HL-60/S4 treated with phorbol 12-myristate 13-acetate at 8.2 ng/mL for 4 days and 3 days (cell line): ENCODE measurements around the gene PGM5.
"Not testable (repeated sequence)": the region's sequence is repeated elsewhere in the genome, so short reads cannot be mapped to it uniquely, and the experiment has no call there.

Experiments
- in situ Hi-C: fragments of 300-500 bp; cut with MboI; formaldehyde crosslinking; loops from 2 replicates; pipeline ENCODE4 v1.15.0; 2022; ENCODE audit warnings: low sequenced_read_pairs

The PGM5 gene

DNA sequence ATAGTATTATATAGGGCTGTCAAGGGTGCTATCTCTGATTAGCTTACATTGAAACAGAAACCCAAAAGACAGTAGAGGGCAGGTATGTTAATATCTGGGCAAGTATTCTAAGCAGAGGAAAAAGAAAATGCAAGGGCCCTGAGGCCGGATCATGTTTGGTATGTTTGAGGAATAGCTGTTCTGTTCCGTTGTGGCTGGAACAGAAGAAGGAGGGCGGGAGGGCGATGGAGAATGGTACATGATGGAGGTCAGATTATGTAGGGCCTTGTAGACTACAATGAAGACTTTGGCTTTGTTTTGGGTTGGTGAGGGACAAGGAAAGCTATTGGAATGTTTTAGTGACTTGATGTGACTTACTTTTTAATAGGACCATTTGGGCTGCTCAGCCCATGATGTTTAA lies 19.4 kb downstream of the PGM5 start:
- in situ Hi-C loops, result not testable (repeated sequence)

DNA sequence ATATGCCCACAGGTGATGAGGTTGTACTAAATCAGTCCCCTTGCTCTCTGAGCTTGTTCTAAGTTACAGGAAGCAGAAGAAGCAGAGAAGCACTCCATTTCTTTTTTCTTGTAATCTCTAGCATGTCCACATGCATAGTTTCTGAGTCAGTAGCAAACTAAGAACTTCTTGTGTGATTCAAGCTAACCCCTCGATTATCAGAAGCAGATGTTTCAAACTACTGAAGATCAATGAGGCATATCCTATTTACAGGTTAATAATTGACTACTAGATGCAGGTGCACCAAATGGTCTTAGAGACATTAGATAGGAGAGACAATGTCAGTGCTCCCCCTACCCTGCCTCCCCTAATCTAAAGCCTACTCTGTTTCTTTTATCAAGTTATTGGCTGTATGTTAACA lies 21.3 kb downstream of the PGM5 start:
- in situ Hi-C loops, result not testable (repeated sequence)

DNA sequence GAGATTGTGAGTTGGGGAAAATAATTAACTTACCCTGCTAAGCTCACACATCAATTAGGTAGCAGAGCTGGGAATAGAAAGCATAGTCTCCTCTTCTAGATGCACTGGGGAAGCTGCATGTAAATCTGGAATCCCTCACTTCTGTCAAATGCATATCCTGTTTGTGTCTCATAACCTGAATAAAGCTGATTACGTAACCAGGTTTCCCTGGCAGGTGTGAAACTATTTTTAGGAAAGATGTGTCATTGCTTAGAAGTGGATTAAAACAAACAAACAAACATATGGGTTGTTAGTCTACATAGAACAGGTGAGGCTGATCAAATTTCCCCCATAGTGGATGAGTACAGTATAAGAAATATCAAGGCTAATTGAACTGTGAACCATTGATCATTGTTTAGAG lies 27.5 kb downstream of the PGM5 start:
- in situ Hi-C loops, result not testable (repeated sequence)

- in situ Hi-C loops, result not testable (repeated sequence)
Observed at GRCh38 chr9:68389558-68389957, 33.1 kb downstream of the PGM5 start.

DNA sequence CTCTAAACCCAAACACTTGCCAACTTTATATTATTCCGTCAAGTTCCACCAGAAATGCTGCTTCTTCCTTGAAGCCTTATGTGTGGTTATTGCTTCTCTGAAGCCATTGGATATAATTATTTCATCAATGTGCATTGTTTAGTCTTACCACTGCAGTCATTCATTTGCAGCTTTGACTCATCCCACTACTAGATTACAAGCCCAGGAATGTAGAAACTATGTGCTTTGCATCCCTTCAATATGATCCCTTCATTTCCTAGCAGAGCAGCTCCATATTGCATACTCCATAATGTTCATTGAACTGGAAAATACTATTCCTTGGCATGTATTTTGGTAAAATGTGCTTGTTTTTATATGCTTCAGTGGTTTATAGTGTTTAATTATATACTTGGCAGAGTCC lies 34.3 kb downstream of the PGM5 start:
- in situ Hi-C loops, result not testable (repeated sequence)

GRCh38 chr9:68396411-68397094 lies 40.1 kb downstream of the PGM5 start:
- in situ Hi-C loops, result not testable (repeated sequence)

DNA sequence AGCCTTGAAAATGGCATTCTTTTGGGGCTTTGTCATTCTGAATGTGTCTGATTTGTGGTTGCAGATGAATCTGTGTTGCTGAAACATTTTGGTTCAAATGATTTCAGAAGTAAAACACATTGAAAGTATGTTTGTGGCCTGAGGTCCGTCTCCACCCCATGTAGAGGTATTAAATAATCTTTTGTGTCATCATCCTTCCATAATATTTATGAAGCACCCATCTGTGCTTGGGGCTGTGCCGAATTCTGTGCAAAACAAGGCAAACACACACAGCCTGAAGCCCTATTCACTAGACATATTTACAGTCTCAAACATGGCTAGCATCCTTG lies 40.6 kb downstream of the PGM5 start:
- in situ Hi-C loops, result not testable (repeated sequence)

GRCh38 chr9:68397796-68398195 lies 41.4 kb downstream of the PGM5 start:
- in situ Hi-C loops, result not testable (repeated sequence)

DNA sequence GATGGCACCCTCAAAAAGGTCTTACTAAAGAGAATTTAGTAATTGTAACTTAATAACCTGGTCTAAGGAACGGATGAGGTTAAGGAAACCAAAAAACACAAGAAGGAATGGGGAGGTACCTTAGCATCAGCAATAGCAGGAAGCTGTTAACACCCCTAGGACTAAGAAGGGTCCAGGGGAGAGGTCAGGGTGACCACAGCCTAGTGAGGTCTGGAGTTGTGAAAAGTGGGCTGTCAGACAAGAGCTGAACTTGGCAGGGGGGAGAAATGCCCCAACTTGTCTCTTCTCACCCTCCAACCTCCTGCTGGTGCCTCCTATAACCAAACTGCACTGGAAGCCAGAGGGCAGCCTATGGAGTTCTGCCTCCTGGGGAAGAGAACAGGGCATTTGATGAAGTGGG lies 41.9 kb downstream of the PGM5 start:
- in situ Hi-C loops, result not testable (repeated sequence)

- in situ Hi-C loops, result not testable (repeated sequence)
Observed at GRCh38 chr9:68404421-68405185, 48.2 kb downstream of the PGM5 start.

DNA sequence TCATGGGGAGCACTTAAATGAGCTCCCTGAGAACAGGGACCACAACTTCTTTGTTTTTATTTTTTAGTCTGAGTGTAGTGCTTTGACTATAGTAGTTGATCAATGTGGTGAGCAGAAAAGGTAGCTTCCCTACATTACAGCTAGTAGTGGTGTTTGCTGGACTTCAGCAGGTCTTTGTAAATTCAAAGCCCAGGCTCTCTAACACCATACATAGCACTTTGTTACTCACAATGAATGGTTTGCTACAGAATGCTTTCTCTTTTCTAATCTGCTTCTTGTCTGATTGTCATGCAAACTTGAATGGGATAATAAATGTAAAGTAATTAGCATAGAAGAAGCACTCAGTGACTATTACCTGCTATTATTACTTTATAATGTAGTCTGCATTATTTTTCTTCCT lies 55.5 kb downstream of the PGM5 start:
- in situ Hi-C loops, result not testable (repeated sequence)

- in situ Hi-C loops, result not testable (repeated sequence)
Observed at GRCh38 chr9:68412754-68413153, 56.3 kb downstream of the PGM5 start.

GRCh38 chr9:68415065-68415464 lies 58.7 kb downstream of the PGM5 start:
- in situ Hi-C loops, result not testable (repeated sequence)

- in situ Hi-C loops, result no loop called here
Observed at GRCh38 chr9:68416936-68417564, 60.6 kb downstream of the PGM5 start.

DNA sequence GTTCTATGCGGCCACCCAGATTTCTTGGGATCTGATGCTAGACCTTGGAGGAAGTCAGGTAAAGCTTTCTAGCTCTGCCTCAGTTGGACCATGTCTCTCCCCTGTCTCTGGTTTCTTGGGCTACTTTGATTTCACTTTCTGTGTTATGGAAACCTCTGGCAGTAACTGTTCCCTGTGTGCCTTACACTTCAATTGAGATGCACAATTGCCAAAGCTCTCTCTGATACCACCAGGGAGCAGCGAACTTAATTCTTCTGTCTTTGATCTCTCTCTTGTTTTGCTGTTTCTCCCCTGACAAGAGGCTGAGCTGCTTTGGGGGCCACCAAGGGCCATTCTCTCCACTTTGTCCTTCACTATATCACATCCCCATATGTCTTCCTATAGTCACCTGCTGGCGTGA lies 61.4 kb downstream of the PGM5 start:
- in situ Hi-C loops, result no loop called here

DNA sequence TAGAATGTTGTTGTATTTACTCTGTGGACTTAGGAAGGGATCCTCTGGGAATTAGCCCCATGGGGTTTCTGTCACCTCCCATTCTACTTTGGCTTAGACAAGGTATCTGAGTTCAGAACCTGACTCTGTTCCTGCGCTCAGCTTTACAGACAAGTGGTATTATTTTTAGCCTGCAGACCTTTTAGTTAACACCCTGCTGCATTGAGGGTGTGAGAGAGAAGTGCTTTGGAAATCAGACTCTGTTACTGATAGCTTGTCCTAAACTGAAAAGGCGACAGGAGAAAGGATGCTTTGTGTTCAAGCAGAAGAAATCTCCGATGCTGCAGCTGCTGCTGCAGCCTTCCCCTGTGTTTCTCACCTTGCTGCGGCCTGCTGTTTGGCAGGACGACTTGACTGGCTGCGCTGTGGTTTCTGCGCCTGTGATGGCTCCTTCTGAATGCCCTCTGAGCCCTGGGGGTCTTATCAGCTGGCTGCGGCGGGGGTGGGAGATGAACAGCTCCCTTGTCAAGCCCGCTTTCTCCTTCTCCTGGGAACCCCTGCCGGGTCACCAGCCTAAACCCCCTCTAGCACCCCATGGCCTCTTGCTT lies 61.9 kb downstream of the PGM5 start:
- in situ Hi-C loops, result no loop called here

DNA sequence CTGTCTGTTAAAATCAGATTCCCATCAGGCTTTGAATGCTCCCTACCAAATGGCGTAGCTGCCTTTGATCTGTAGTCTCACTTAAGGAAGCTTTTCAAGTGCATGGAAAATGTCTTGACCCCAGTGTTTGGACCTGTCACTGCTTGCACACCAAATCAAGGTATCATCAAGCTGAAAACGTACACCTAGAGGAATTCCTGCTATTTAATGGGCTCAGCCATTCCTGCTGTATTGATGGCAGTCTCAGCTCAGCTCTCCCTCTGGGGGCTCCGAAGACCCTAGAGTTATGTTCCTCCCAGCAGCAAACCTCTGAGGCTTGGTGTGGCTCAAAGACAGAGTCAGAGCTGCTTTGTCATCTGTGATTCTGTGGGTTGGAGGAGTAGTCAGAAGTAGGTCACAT lies 63.5 kb downstream of the PGM5 start:
- in situ Hi-C loops, result no loop called here

- in situ Hi-C loops, result no loop called here
Observed at GRCh38 chr9:68426755-68427154, 70.3 kb downstream of the PGM5 start.

DNA sequence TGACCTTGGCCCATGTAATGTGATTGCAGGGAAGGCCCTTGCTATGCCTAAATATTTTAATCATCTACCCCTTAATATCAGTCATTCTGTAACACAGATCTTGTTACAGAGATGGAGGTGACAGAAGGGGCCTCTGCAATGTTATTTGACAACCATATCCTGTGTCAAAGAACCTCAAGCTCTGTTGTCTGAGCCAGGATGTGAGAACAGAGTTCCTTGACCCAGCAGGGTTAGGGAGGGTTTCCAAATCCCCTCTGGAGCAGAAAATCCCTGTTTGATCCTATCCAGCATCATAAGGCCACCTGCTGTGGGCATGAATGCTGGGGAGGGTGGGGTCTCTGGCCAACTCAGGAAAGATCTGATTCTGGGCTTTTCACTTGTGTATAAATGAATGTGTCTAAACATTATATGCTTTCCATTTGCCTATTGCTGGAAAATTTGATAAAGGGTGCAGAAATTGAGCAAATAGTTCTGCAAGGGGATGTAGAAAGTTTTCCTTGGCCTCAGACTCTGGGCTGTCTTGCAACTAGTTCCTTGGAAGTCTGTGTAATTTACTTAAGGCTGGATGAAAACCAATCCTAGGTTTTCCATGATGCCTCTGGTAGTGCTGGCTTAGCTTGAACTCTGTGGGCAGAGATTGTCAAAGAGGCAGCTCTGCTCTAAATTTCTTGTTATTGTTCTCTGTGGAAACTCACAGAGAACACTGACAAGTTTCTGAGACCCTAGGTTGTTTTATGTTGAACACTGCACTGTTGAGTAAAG lies 71.0 kb downstream of the PGM5 start:
- in situ Hi-C loops, result no loop called here

DNA sequence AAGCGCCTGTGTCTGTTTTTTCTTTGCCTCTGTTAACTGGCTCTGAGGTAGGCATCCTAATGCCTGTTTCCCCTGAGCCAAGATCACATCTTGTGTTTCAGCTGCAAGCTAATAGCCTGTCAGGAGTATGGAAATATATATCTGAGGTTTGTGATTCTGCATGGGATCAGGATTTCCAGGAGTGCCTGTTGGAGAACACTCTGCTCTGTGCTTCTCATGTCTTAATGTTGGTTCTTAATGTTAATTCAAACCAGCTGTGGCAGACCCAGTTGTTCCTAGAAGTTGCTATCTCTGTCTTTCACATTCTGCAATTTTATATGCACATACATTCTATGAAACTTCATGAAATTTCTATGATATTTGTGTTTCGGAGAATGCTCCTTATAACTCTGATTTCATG lies 72.1 kb downstream of the PGM5 start:
- in situ Hi-C loops, result no loop called here

DNA sequence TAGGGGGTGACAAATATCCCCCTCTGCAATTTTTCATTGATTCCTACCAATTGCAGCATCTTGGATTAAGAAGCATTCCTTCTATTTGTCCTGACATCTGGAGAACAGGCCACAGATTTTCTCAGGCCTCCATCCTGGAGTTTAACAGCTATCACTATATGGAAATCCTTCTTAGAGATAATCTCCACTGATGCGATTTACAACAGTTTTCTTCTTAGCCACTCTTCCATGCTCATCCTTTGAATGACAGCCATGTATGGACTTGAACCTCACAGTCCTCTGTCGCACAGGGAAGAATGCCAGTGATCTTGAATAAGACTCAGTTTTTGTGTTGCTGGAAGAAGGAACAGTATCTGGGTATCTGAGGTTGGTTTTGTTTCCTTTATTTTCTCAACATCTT lies 73.2 kb downstream of the PGM5 start:
- in situ Hi-C loops, result no loop called here
